OCI-M2 (cell line): Measurements from ENCODE around the gene CAPN7.

Experiments used
- DNase-seq: peaks from one replicate; lab custom pipeline; 2025; ENCODE audit not compliant: unreplicated experiment; lab: John Stamatoyannopoulos, UW

CAPN7 gene

GRCh38 chr3:15294929-15295328 lies 88.9 kb downstream of the CAPN7 start:
- DNase-seq, result no peak

- no peak for DNase-seq
These were observed 89.5 kb downstream of the CAPN7 start for GRCh38 chr3:15295506-15295905.

- no peak for DNase-seq
These were observed 91.7 kb downstream of the CAPN7 start for GRCh38 chr3:15297608-15298350.

- no peak for DNase-seq
These were observed 92.5 kb downstream of the CAPN7 start for GRCh38 chr3:15298504-15298903.

GRCh38 chr3:15299036-15299435 lies 93.0 kb downstream of the CAPN7 start:
- DNase-seq, result no peak

GRCh38 chr3:15300323-15301078 lies 94.5 kb downstream of the CAPN7 start:
- no peak for DNase-seq

- no peak for DNase-seq
These were observed 95.7 kb downstream of the CAPN7 start for GRCh38 chr3:15301761-15302160.
